HEK293 (cell line): ENCODE data around the gene PERM1.

Experiments
- CTCF ChIA-PET: fragments of 350-600 bp; formaldehyde crosslinking; extraction: SDS; loops from one replicate; lab custom pipeline; 2021; ENCODE audit warnings: antibody characterized with exemption; lab: Yijun Ruan, JAX
- POLR2A ChIA-PET: fragments of 300-600 bp; formaldehyde crosslinking; extraction: SDS; loops from one replicate; lab custom pipeline; 2020; ENCODE audit warnings: antibody characterized with exemption, inconsistent platforms; lab: Yijun Ruan, JAX
- H3K27ac ChIP-seq: fragments of 200-500 bp; sonication (Bioruptor generic); 2 replicates; pipeline ENCODE4 v1.5.1; 2014; ENCODE audit warnings: low read depth, low read length, control low read depth, inconsistent platforms; ENCODE audit errors: extremely low read depth
- H3K36me3 ChIP-seq, 2 experiments: fragments of 200-500 bp in 1 of 2; sonication (Bioruptor generic) in 1 of 2; 1 replicate in 1 of 2; 2 replicates in 1 of 2; pipeline ENCODE4 v1.5.1; 2014 to 2017; ENCODE audit warnings: inconsistent platforms in 2 of 2, low read length in 2 of 2; ENCODE audit not compliant: control insufficient read depth in 2 of 2, insufficient read depth in 1 of 2
- H3K4me1 ChIP-seq: fragments of 200-500 bp; sonication (Bioruptor generic); 2 replicates; pipeline ENCODE4 v1.5.1; 2014; ENCODE audit warnings: mild to moderate bottlenecking, low read length, inconsistent platforms; ENCODE audit not compliant: control insufficient read depth, insufficient read depth
- H3K4me3 ChIP-seq: 2 replicates; pipeline ENCODE4 v1.5.1; 2011; ENCODE audit warnings: low read depth, mild to moderate bottlenecking, control low read depth, low read length, moderate library complexity
- H3K9me3 ChIP-seq: fragments of 200-500 bp; sonication (Bioruptor generic); 2 replicates; pipeline ENCODE4 v1.5.1; 2014; ENCODE audit warnings: low read depth, low read length, inconsistent platforms; ENCODE audit not compliant: control insufficient read depth, insufficient read depth
- ATF2 ChIP-seq: fragments of 450-650 bp; formaldehyde crosslinking; IDR thresholded peaks from 2 replicates; pipeline ENCODE4 v1.5.1; 2016; ENCODE audit warnings: missing biosample characterization, missing genetic modification characterization, low read depth
- BCL11A ChIP-seq: fragments of 450-650 bp; formaldehyde crosslinking; IDR thresholded peaks from 2 replicates; pipeline ENCODE4 v1.5.1; 2016; ENCODE audit warnings: low read depth, missing biosample characterization, missing genetic modification characterization
- GLI2 ChIP-seq: fragments of 450-650 bp; formaldehyde crosslinking; IDR thresholded peaks from 2 replicates; pipeline ENCODE4; 2017; ENCODE audit warnings: missing biosample characterization, missing genetic modification characterization, low read depth, borderline replicate concordance
- GLIS1 ChIP-seq: fragments of 450-650 bp; formaldehyde crosslinking; IDR thresholded peaks from 2 replicates; pipeline ENCODE4 v1.5.1; 2016; ENCODE audit warnings: missing biosample characterization, missing genetic modification characterization
- KLF8 ChIP-seq: fragments of 450-650 bp; formaldehyde crosslinking; IDR thresholded peaks from 2 replicates; pipeline ENCODE4 v1.5.1; 2016; ENCODE audit warnings: missing biosample characterization, missing genetic modification characterization
- REPIN1 ChIP-seq: fragments of 450-650 bp; formaldehyde crosslinking; IDR thresholded peaks from 2 replicates; pipeline ENCODE4 v1.5.1; 2017; ENCODE audit warnings: missing biosample characterization, missing genetic modification characterization, low read depth
- SCRT2 ChIP-seq: fragments of 450-650 bp; formaldehyde crosslinking; IDR thresholded peaks from 2 replicates; pipeline ENCODE4 v1.5.1; 2016; ENCODE audit warnings: missing biosample characterization, missing genetic modification characterization
- SETDB1 ChIP-seq: IDR thresholded peaks from one replicate; pipeline ENCODE4 v1.6.1; 2017; ENCODE audit warnings: mild to moderate bottlenecking, low read length, moderate library complexity, mixed read lengths; ENCODE audit not compliant: insufficient read length
- TRIM28 ChIP-seq: IDR thresholded peaks from 2 replicates; pipeline ENCODE4 v1.6.1; 2011; ENCODE audit warnings: low read length, control low read depth, borderline replicate concordance
- YY2 ChIP-seq: fragments of 450-650 bp; formaldehyde crosslinking; IDR thresholded peaks from 2 replicates; pipeline ENCODE4 v1.5.1; 2016; ENCODE audit warnings: missing biosample characterization, missing genetic modification characterization
- ZBTB6 ChIP-seq: fragments of 450-650 bp; formaldehyde crosslinking; IDR thresholded peaks from 2 replicates; pipeline ENCODE4 v1.5.1; 2017; ENCODE audit warnings: missing biosample characterization, missing genetic modification characterization
- ZNF211 ChIP-seq: fragments of 450-650 bp; formaldehyde crosslinking; IDR thresholded peaks from 2 replicates; pipeline ENCODE4 v1.5.1; 2016; ENCODE audit warnings: low read depth, missing biosample characterization, missing genetic modification characterization
- ZNF366 ChIP-seq: fragments of 450-650 bp; formaldehyde crosslinking; conservative IDR thresholded peaks from 2 replicates; pipeline ENCODE4 v1.5.1; 2016; ENCODE audit warnings: missing biosample characterization, missing genetic modification characterization
- ZNF398 ChIP-seq: fragments of 450-650 bp; formaldehyde crosslinking; IDR thresholded peaks from 2 replicates; pipeline ENCODE4 v1.5.1; 2017; ENCODE audit warnings: missing biosample characterization, missing genetic modification characterization
- ZNF423 ChIP-seq: fragments of 450-650 bp; formaldehyde crosslinking; IDR thresholded peaks from 2 replicates; pipeline ENCODE4 v1.5.1; 2016; ENCODE audit warnings: missing biosample characterization, missing genetic modification characterization
- ZNF544 ChIP-seq: fragments of 450-650 bp; formaldehyde crosslinking; IDR thresholded peaks from 2 replicates; pipeline ENCODE4 v1.5.0; 2017; ENCODE audit warnings: missing biosample characterization, missing genetic modification characterization
- ZNF548 ChIP-seq: fragments of 450-650 bp; formaldehyde crosslinking; IDR thresholded peaks from 2 replicates; pipeline ENCODE4 v1.5.1; 2016; ENCODE audit warnings: missing biosample characterization, missing genetic modification characterization
- ZNF558 ChIP-seq: fragments of 450-650 bp; formaldehyde crosslinking; IDR thresholded peaks from 2 replicates; pipeline ENCODE4 v1.5.1; 2016; ENCODE audit warnings: missing biosample characterization, missing genetic modification characterization
- ZNF580 ChIP-seq: fragments of 450-650 bp; formaldehyde crosslinking; IDR thresholded peaks from 2 replicates; pipeline ENCODE4 v1.5.1; 2016; ENCODE audit warnings: missing biosample characterization, missing genetic modification characterization
- ZNF596 ChIP-seq: fragments of 450-650 bp; IDR thresholded peaks from 2 replicates; pipeline ENCODE4 v1.5.0; 2018; ENCODE audit warnings: missing biosample characterization, mild to moderate bottlenecking, missing genetic modification characterization, moderate library complexity
- ZNF621 ChIP-seq: fragments of 450-650 bp; formaldehyde crosslinking; IDR thresholded peaks from 2 replicates; pipeline ENCODE4 v1.5.1; 2017; ENCODE audit warnings: missing biosample characterization, missing genetic modification characterization
- ZNF658 ChIP-seq: fragments of 450-650 bp; formaldehyde crosslinking; IDR thresholded peaks from 2 replicates; pipeline ENCODE4; 2016; ENCODE audit warnings: missing biosample characterization, missing genetic modification characterization
- ZNF692 ChIP-seq: fragments of 450-650 bp; formaldehyde crosslinking; IDR thresholded peaks from 2 replicates; pipeline ENCODE4 v1.5.1; 2016; ENCODE audit warnings: missing biosample characterization, missing genetic modification characterization
- ZNF830 ChIP-seq: fragments of 450-650 bp; IDR thresholded peaks from 2 replicates; pipeline ENCODE4 v1.5.0; 2018; ENCODE audit warnings: missing biosample characterization, missing genetic modification characterization, low read depth, mild to moderate bottlenecking, moderate library complexity
- ZSCAN23 ChIP-seq: fragments of 450-650 bp; formaldehyde crosslinking; IDR thresholded peaks from 2 replicates; pipeline ENCODE4 v1.5.1; 2016; ENCODE audit warnings: missing biosample characterization, missing genetic modification characterization

PERM1 gene

GRCh38 chr1:975896-976683, 5.8 kb downstream of the PERM1 start (continued):
- TF ChIP-seq ZBTB6 (tag by site-specific recombination) = no peak
- TF ChIP-seq ZNF580 (tag by site-specific recombination) = no peak
- TF ChIP-seq REPIN1 (tag by site-specific recombination) = no peak
- no peak for TF ChIP-seq TRIM28
- TF ChIP-seq ZNF621 (tag by site-specific recombination) = no peak
- TF ChIP-seq SCRT2 (tag by site-specific recombination) = peak; percentile 66
- TF ChIP-seq ZNF558 = no peak
- no peak for TF ChIP-seq SETDB1
- 0 out of 2 replicates have a peak, but pooled peaks have one; percentile 39 for TF ChIP-seq BCL11A (tag by site-specific recombination)
- TF ChIP-seq ATF2 = no peak
- TF ChIP-seq ZNF658 (tag by site-specific recombination) = no peak

GRCh38 chr1:975365-975764, 6.5 kb downstream of the PERM1 start:
- H3K9me3 ChIP-seq = no peaks in the 10 kb centered on the region
- ChIA-PET POLR2A (interaction anchor here (1.0 to 1.9 kb wide), 6 partner anchors 7 to 33 kb away, joined by 3 to 12 read pairs (median 5); partner anchors contain the start of gene PLEKHN1), CTCF (interaction anchor here (0.6 to 1.8 kb wide), 9 partner anchors 10 to 316 kb away, joined by 3 to 21 read pairs (median 4); partner anchors contain the start of gene NOC2L)
- TF ChIP-seq KLF8 (tag by site-specific recombination) = no peak
- TF ChIP-seq ZNF544 (tag by site-specific recombination) = no peak
- TF ChIP-seq ZNF548 (tag by site-specific recombination) = no peak
- 0 out of 2 replicates have a peak, but pooled peaks have one; percentile 14 for TF ChIP-seq GLIS1 (tag by site-specific recombination)
- no peaks in the 10 kb centered on the region for H3K36me3 ChIP-seq
- peaks cover 3% of the 10 kb centered on the region; the same call in 1 of the 2 replicates for H3K4me1 ChIP-seq
- H3K4me3 ChIP-seq = no peak overlapping the region
- no peak overlapping the region for H3K27ac ChIP-seq

- ChIA-PET POLR2A (interaction anchor here (0.7 to 1.9 kb wide), 6 partner anchors 8 to 41 kb away, joined by 3 to 12 read pairs (median 5); partner anchors contain the start of gene PLEKHN1), CTCF (interaction anchor here (0.6 to 1.8 kb wide), 4 partner anchors 15 to 105 kb away, joined by 3 to 21 read pairs (median 4); partner anchors contain the start of gene NOC2L)
- H3K9me3 ChIP-seq = no peaks in the 10 kb centered on the region
- H3K27ac ChIP-seq = no peak overlapping the region
- no peaks in the 10 kb centered on the region for H3K36me3 ChIP-seq
- no peak overlapping the region for H3K4me3 ChIP-seq
- H3K4me1 ChIP-seq = peaks cover 3% of the 10 kb centered on the region; the same call in 1 of the 2 replicates
- peak; percentile 100 for TF ChIP-seq BCL11A (tag by site-specific recombination)
- no peak for TF ChIP-seq ZNF692
- no peak for TF ChIP-seq ZNF423 (tag by site-specific recombination)
- TF ChIP-seq ZNF211 (tag by site-specific recombination) = no peak
- peak; percentile 43; the same call in 1 of the 2 replicates for TF ChIP-seq KLF8 (tag by site-specific recombination)
- TF ChIP-seq ZNF830 = no peak
- TF ChIP-seq GLI2 (tag by site-specific recombination) = no peak
- TF ChIP-seq ZNF398 = no peak
- no peak for TF ChIP-seq ZNF658 (tag by site-specific recombination)
- TF ChIP-seq ZNF596 (tag by site-specific recombination) = peak; percentile 90
- TF ChIP-seq ZNF366 (tag by site-specific recombination) = peak; percentile 93
- no peak for TF ChIP-seq SCRT2 (tag by site-specific recombination)
- no peak for TF ChIP-seq YY2 (tag by site-specific recombination)
- TF ChIP-seq ZSCAN23 = no peak
Observed at GRCh38 chr1:974687-975328, 7.1 kb downstream of the PERM1 start.
